LNCaP clone FGC (cell line): ENCODE measurements around the gene PLAAT3.
"Not testable (repeated sequence)": the region's sequence is repeated elsewhere in the genome, so short reads cannot be mapped to it uniquely, and the experiment has no call there.

ENCODE experiments used
- DNase-seq: peaks from one replicate; pipeline ENCODE4 v3.0.0-alpha.2; 2011; ENCODE audit warnings: low read depth
- H3K4me3 ChIP-seq: 2 replicates; pipeline ENCODE4 v1.5.1; 2011; ENCODE audit warnings: mild to moderate bottlenecking, low read depth, low read length, control low read depth
- TF ChIP-seq, protein P1 (sequence below): IDR thresholded peaks from 2 replicates; pipeline ENCODE4 v1.5.1; 2012; ENCODE audit warnings: mild to moderate bottlenecking; ENCODE audit not compliant: control insufficient read depth, insufficient read depth; ENCODE audit errors: extremely low read depth

Gene PLAAT3

DNA sequence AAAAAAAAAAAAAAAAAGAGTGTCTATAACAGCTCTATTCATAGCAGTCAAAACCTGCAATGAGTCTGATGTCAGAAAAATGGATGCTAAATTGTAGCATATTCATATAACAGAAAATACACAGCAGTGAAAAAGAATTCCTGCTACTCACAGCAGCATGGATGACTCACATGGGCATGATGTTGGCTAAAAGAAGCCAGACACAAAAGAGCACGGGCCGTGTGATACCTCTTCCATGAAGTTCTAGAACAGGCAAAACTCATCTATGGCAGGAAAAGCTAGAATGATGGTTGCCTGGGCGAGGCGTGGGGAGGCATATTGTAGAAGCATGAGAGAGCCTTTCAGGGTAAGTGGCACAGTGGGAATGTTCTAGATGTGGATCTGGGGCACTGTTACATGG, 18.9 kb downstream of the PLAAT3 start:
- H3K4me3 ChIP-seq: no peak overlapping the region
- DNase-seq: no peak
- TF ChIP-seq, protein P1, sequence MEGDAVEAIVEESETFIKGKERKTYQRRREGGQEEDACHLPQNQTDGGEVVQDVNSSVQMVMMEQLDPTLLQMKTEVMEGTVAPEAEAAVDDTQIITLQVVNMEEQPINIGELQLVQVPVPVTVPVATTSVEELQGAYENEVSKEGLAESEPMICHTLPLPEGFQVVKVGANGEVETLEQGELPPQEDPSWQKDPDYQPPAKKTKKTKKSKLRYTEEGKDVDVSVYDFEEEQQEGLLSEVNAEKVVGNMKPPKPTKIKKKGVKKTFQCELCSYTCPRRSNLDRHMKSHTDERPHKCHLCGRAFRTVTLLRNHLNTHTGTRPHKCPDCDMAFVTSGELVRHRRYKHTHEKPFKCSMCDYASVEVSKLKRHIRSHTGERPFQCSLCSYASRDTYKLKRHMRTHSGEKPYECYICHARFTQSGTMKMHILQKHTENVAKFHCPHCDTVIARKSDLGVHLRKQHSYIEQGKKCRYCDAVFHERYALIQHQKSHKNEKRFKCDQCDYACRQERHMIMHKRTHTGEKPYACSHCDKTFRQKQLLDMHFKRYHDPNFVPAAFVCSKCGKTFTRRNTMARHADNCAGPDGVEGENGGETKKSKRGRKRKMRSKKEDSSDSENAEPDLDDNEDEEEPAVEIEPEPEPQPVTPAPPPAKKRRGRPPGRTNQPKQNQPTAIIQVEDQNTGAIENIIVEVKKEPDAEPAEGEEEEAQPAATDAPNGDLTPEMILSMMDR: no peak

DNA sequence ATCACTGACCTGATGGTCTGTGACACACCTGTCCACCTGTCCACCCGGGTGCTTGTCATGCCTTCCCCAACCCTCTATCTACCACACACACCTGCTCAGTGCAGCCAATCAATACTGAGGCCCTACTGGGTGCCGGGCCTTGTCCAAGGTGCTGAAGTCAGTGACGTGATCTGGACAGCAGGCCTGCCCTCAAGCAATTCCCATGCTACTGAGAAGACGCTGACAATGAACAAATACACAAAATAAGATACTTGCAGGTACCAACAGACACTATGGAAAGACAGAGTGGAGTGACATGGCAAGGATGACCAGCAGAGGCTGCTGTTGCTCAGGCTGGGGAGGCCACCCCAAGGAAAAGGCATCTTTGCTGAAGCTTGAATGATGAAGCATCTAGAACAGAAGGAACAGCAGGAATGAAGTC, 21.2 kb downstream of the PLAAT3 start:
- no peak for DNase-seq
- no peak overlapping the region for H3K4me3 ChIP-seq
- TF ChIP-seq, protein P1: peak; percentile 68

DNA sequence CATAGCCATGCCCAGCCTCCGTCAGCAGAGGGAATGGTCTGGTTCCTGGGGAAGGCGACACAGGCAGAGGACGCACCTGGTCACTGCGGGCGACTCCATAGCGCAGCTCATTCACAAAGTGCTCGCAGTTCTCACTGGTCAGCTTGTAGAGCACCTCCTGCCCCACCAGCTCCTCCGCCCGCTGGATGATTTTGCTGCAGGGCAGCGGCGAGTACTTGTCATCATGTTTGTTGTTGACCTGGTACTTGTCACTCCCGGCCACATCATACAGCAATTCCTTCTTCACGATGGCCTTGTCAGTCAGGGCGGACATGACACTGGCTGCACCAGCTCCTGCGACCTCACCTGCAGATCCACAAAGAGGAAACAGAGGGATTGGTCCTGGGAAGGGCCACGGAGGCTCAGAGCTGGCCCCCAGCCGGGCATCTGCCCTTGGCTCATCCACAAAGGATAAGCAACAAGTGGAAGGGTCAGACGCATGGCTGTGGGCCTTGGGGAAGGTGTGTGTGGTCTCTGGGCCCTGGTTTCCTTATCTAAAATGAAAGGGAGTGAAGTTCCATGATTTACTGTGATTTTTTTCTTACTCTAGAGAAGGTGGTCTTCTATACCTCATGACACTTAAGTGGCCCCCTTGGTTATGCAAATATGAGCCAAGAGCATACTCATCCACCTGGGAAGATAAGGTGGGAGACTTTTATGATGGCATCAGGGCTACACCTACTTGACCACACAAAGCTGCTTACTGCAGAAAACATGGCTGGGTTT, 24.0 kb downstream of the PLAAT3 start:
- no peak overlapping the region for H3K4me3 ChIP-seq
- no peak for DNase-seq
- TF ChIP-seq, protein P1: no peak

DNA sequence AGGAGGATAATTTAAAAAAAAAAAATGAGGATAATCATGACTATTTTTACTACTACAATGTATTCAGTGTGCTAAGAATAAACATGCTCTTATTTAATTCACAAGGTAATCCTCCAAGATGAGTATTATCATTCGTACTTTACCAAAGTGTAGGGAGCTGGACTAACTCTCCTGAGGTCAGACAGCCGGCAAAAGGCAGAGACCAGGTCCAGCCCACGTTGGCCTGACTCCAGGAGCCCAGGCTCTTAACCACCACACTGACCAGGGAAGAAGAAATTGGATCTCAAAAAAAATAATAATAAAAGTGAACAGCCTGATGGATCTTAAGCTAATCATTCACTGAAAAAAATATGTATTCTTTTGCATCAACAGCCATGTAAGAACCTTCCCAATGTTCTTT, 25.2 kb downstream of the PLAAT3 start:
- TF ChIP-seq, protein P1: no peak
- no peak overlapping the region for H3K4me3 ChIP-seq
- DNase-seq: no peak

DNA sequence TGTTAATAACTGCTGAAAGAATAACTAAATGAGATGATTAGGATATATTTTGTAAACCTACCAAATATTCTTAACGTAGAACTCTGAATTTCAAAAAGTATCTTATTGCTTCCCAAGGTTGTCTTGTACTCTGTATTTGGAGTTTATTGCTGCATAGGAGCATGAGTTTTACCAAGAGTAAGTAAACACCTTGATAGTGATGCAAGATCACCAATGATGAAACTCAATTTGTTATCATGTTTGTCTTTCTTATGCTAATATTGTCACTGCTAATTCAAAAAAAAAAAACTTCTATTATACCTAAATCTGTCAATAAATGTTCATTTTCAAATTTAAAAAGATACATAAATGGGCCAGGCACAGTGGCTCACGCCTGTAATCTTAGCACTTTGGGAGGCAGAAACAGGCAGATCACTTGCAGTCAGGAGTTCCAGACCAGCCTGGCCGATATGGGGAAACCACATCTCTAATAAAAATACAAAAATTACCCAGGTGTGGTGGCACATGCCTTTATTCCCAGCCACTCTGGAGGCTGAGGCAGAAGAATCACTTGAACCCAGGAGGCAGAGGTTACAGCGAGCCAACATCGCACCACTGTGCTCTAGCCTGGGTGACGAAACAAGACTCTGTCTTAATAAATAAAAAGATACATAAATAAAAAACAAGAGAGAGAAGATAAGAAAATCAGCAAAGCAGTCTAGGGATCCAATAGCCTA, 27.6 kb downstream of the PLAAT3 start:
- DNase-seq: peak; percentile 45
- TF ChIP-seq, protein P1: no peak
- no peak overlapping the region for H3K4me3 ChIP-seq

DNA sequence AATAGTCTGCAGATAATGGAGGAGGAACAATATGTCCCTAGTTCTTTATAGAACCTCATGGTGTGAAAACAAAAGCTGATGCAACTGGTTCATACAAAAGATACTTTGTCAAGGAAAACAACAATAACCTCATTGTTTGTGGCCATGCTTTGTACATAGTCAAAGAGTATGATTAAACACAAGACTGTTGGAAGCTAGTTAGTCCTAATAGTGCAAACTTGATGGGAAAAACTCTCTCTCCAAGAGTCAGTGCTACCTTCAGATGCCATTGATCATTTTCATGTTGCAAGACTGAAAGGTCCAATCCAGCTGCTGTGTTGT, 30.9 kb downstream of the PLAAT3 start:
- TF ChIP-seq, protein P1: no peak
- H3K4me3 ChIP-seq: no peak overlapping the region
- no peak for DNase-seq

DNA sequence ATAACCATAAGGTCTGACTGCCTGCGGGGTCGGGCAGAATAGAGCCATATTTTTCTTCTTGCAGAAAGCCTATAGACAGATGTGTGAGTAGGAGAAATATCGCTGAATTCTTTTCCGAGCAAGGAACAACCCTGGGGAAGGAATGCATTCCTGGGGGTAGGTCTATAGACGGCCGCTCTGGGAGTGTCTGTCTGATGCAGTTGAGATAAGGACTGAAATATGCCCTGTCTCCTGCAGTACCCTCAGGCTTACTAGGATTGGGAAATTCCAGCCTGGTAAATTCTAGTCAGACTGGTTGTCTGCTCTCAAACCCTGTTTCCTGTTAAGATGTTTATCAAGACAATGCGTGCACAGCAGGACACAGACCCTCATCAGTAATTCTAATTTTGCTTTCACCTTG, 33.0 kb downstream of the PLAAT3 start:
- H3K4me3 ChIP-seq, DNase-seq: not testable (repeated sequence)

DNA sequence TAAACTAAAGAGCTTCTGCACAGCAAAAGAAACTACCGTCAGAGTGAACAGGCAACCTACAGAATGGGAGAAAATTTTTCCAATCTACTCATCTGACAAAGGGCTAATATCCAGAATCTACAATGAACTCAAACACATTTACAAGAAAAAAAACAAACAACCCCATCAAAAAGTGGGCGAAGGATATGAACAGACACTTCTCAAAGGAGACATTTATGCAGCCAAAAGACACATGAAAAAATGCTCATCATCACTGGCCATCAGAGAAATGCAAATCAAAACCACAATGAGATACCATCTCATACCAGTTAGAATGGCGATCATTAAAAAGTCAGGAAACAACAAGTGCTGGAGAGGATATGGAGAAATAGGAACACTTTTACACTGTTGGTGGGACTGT, 35.4 kb downstream of the PLAAT3 start:
- DNase-seq, H3K4me3 ChIP-seq: not testable (repeated sequence)
